ENCODE measurements around the gene MAP3K5. TPM values are rescaled to one million over a fixed set of nuclear protein-coding genes. Genes with fewer than 3 reads are reported as not detected.
A peak's percentile ranks its signal among the peaks of the same experiment; 100 is the strongest.

The MAP3K5 gene
- total and polyA plus RNA-seq, 9 of the 15 experiments (the other 6 are each of a cell fraction or from before 2014, with no cell fraction given), result 2.2 to 13.0 (median 9.9) TPM

GRCh38 chr6:136822046-136822375 is 29.7 kb upstream of the MAP3K5 start:
- intact Hi-C loops (cut with micrococcal nuclease), result no loop called here
- ChIA-PET POLR2A (interaction anchor here (0.6 to 1.3 kb wide), 3 partner anchors 11 to 1098 kb away, joined by 3 to 4 read pairs (median 4); no protein-coding TSS in a partner anchor), CTCF (ENCODE audit: low intra/inter-chr PET ratio) (interaction anchor here (1.0 kb wide), 1 partner anchor 178 kb away, joined by 3 read pairs; no protein-coding TSS in a partner anchor)
- DNase-seq (ENCODE audit: extremely low read depth in 1 of 4, low spot score in 3 of 4), result no peak
- BruUV-seq (replicated peaks), result TSS peak; percentile 97
- Histone ChIP-seq H3K27me3 (ENCODE audit: control insufficient read depth in 2 of 2, insufficient read depth in 2 of 2, low read length in 2 of 2) (no peaks in the 10 kb centered on the region), H4K20me1 (replicated peaks; ENCODE audit: control insufficient read depth, insufficient read depth, low read length) (no peaks in the 10 kb centered on the region), H3K4me1 (replicated peaks in 1 of 2; ENCODE audit: control insufficient read depth in 2 of 2, insufficient read depth in 2 of 2, low read length in 2 of 2) (peaks cover 8% of the 10 kb centered on the region in 2 experiments; a peak in 4 of 5 replicates), H3K27ac (ENCODE audit: extremely low read depth, low read depth, low read length) (peak overlapping the region; percentile 77), H3K4me2 (ENCODE audit: insufficient read depth, low read length) (peak overlapping the region; percentile 84), H3K9me1 (ENCODE audit: control insufficient read depth, insufficient read depth, low read length) (no peaks in the 10 kb centered on the region), H2AFZ (ENCODE audit: low read depth, low read length) (peak overlapping the region; percentile 95), H3K9me3 (replicated peaks; ENCODE audit: control insufficient read depth, insufficient read depth, low read depth, low read length) (no peaks in the 10 kb centered on the region), H3K79me2 (ENCODE audit: control insufficient read depth, insufficient read depth, low read length) (peaks cover 7% of the 10 kb centered on the region; the same call in 2 of the 3 replicates), H3K9ac (ENCODE audit: insufficient read depth in 1 of 2, low read depth in 2 of 2, low read length in 2 of 2) (peak overlapping the region; percentile 70 to 92; a peak in 3 of 4 replicates), H3K4me3 (peak overlapping the region; percentile 62), H3K36me3 (ENCODE audit: control insufficient read depth, insufficient read depth, low read length) (peaks cover 6% of the 10 kb centered on the region; the same call in 1 of the 3 replicates)
- in situ Hi-C loops (cut with MboI), result no loop called here
- no peak; the same call in 2 of the 3 replicates for ATAC-seq
- FAIRE-seq, result no peak
- 6% methylated on average over 11 of the region's 11 CpGs for WGBS (ENCODE audit: insufficient coverage, low coverage, missing lambda C conversion rate)
- no peak for TF ChIP-seq KLF6 (CRISPR knock-in tag; IDR thresholded peaks at IDR 0.05; ENCODE audit: borderline replicate concordance)
- TF ChIP-seq PBX2 (CRISPR knock-in tag; IDR thresholded peaks at IDR 0.05; ENCODE audit: low read depth), result no peak
- TF ChIP-seq PBX2 (tag; conservative IDR thresholded peaks at IDR 0.05; ENCODE audit: low read depth), result no peak
- peak; percentile 47 for TF ChIP-seq MGA (IDR thresholded peaks at IDR 0.05)
- no peak; the same call in 1 of the 2 replicates for TF ChIP-seq CEBPG (CRISPR knock-in tag; IDR thresholded peaks at IDR 0.05)
- TF ChIP-seq CEBPG (tag; conservative IDR thresholded peaks at IDR 0.05 in 1 of 2, IDR thresholded peaks at IDR 0.05 in 1 of 2), result peak in 1 of 2 experiments; percentile 24; a peak in 1 of 4 replicates
- no peak for TF ChIP-seq ZNF384 (IDR thresholded peaks at IDR 0.05; ENCODE audit: low read depth, low read length)
- no peak for TF ChIP-seq SRSF1 (IDR thresholded peaks at IDR 0.05; ENCODE audit: low read depth, low read length)
